Stimulated activated naive CD8-positive, alpha-beta T cell treated with anti-CD3 and anti-CD28 coated beads, Interleukin-15, Interleukin-2, amounts not matched to agents 100 ng/mL and 50 ng/mL, for 24 hours (primary cell): ENCODE data around the gene TMEM187.
A peak's percentile ranks its signal among the peaks of the same experiment; 100 is the strongest.

Experiments
- H3K27ac Mint-ChIP-seq: one replicate; pipeline ENCODE4 v1.8.0; 2021; ENCODE audit warnings: mild to moderate bottlenecking, mixed read lengths
- H3K27me3 Mint-ChIP-seq: one replicate; pipeline ENCODE4 v1.8.0; 2021; ENCODE audit warnings: mixed read lengths
- H3K36me3 Mint-ChIP-seq: one replicate; pipeline ENCODE4 v1.8.0; 2021; ENCODE audit warnings: low read depth, mixed read lengths
- H3K4me1 Mint-ChIP-seq: one replicate; pipeline ENCODE4 v1.8.0; 2021; ENCODE audit warnings: low read depth, mixed read lengths
- H3K4me3 Mint-ChIP-seq: one replicate; pipeline ENCODE4 v1.8.0; 2021; ENCODE audit warnings: mild to moderate bottlenecking, mixed read lengths
- H3K9me3 Mint-ChIP-seq: one replicate; pipeline ENCODE4 v1.8.0; 2021; ENCODE audit warnings: mixed read lengths

TMEM187 gene

GRCh38 chrX:153956044-153956907 lies 16.3 kb upstream of the TMEM187 start:
- H3K4me3 Mint-ChIP-seq, result no peak overlapping the region
- no peaks in the 10 kb centered on the region for H3K9me3 Mint-ChIP-seq
- peak overlapping the region; percentile 76 for H3K27ac Mint-ChIP-seq
- peaks cover 12% of the 10 kb centered on the region for H3K36me3 Mint-ChIP-seq
- H3K27me3 Mint-ChIP-seq, result no peaks in the 10 kb centered on the region
- H3K4me1 Mint-ChIP-seq, result peaks cover 3% of the 10 kb centered on the region

DNA sequence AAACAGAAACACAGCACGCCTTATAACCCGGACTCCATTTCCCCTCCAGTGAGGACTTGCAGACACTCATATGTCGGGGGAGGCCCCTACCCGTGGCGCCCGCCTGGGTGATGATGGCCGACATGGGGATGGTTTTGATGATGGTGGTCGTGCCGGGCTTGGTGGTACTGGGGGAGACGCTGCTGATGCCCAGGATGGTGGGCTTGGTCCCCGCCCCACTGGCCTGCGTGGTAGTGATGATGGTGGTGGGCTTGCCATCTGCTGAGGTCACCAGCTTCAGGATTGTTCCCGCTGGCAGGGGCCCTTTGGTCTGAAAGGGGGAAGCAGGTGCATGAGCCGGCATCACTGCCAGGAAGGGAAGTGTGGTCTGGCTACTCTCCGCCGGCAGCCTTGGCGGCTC lies 15.3 kb upstream of the TMEM187 start:
- Mint-ChIP-seq H3K27me3 (no peaks in the 10 kb centered on the region), H3K36me3 (peaks cover 12% of the 10 kb centered on the region), H3K9me3 (no peaks in the 10 kb centered on the region), H3K4me3 (no peak overlapping the region), H3K27ac (peak overlapping the region; percentile 16), H3K4me1 (no peaks in the 10 kb centered on the region)

DNA sequence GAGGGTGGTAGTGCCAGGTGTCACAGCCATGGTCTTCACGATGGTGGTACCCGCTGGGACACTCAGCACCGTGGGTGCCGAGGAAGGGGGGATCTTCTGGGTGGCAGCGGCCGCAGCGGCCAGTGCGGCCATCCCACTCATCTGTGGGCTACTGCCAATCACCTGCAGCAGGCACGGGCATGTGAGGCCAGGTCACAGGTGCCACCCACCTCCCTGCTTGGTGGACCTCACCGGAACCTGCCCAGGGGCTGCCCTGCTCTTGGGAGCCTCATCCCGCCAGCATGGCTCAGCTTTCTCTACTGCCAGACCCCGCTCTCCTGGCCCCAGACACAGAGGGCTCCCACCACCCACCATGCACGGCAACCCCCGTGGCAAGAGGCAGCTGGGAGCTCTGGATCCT lies 13.9 kb upstream of the TMEM187 start:
- Mint-ChIP-seq H3K27me3 (no peaks in the 10 kb centered on the region), H3K4me3 (no peak overlapping the region), H3K9me3 (no peaks in the 10 kb centered on the region), H3K36me3 (peaks cover 17% of the 10 kb centered on the region), H3K4me1 (no peaks in the 10 kb centered on the region), H3K27ac (no peak overlapping the region)

- Mint-ChIP-seq H3K9me3 (no peaks in the 10 kb centered on the region), H3K4me1 (no peaks in the 10 kb centered on the region), H3K27me3 (no peaks in the 10 kb centered on the region), H3K27ac (no peak overlapping the region), H3K36me3 (peaks cover 17% of the 10 kb centered on the region), H3K4me3 (no peak overlapping the region)
Measured at GRCh38 chrX:153959649-153960048, 12.9 kb upstream of the TMEM187 start.

DNA sequence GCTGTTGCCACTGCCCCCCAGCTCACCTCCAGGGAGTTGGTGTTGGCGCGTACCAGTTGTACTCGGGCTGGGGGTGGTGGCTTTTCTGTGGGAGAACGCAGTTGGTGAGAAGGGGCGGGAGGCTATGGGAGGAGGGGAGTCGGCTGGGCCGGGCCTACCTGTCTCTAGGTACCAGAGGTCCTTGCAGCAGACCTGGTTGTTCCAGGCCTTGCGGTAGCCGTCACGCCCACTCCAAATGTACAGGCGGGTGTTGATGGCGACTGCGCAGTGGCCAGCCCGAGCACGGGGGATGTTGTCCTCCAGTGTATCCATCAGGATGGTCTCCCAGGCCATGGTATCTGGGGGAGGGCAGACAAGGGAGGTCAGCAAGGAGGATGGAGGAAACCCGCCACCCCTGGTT lies 12.5 kb upstream of the TMEM187 start:
- Mint-ChIP-seq H3K36me3 (peaks cover 17% of the 10 kb centered on the region), H3K9me3 (no peaks in the 10 kb centered on the region), H3K27ac (no peak overlapping the region), H3K27me3 (no peaks in the 10 kb centered on the region), H3K4me3 (no peak overlapping the region), H3K4me1 (no peaks in the 10 kb centered on the region)

GRCh38 chrX:153960786-153961185 lies 11.8 kb upstream of the TMEM187 start:
- Mint-ChIP-seq H3K9me3 (no peaks in the 10 kb centered on the region), H3K27me3 (no peaks in the 10 kb centered on the region), H3K27ac (no peak overlapping the region), H3K36me3 (peaks cover 14% of the 10 kb centered on the region), H3K4me1 (peaks cover 4% of the 10 kb centered on the region), H3K4me3 (no peak overlapping the region)

- H3K27me3 Mint-ChIP-seq, result no peaks in the 10 kb centered on the region
- peaks cover 9% of the 10 kb centered on the region for H3K4me1 Mint-ChIP-seq
- H3K36me3 Mint-ChIP-seq, result peaks cover 13% of the 10 kb centered on the region
- no peak overlapping the region for H3K27ac Mint-ChIP-seq
- H3K9me3 Mint-ChIP-seq, result no peaks in the 10 kb centered on the region
- H3K4me3 Mint-ChIP-seq, result no peak overlapping the region
Measured at GRCh38 chrX:153961292-153961691, 11.3 kb upstream of the TMEM187 start.

- no peak overlapping the region for H3K27ac Mint-ChIP-seq
- H3K4me1 Mint-ChIP-seq, result peaks cover 30% of the 10 kb centered on the region
Measured at GRCh38 chrX:153963546-153963945, 9.0 kb upstream of the TMEM187 start.

DNA sequence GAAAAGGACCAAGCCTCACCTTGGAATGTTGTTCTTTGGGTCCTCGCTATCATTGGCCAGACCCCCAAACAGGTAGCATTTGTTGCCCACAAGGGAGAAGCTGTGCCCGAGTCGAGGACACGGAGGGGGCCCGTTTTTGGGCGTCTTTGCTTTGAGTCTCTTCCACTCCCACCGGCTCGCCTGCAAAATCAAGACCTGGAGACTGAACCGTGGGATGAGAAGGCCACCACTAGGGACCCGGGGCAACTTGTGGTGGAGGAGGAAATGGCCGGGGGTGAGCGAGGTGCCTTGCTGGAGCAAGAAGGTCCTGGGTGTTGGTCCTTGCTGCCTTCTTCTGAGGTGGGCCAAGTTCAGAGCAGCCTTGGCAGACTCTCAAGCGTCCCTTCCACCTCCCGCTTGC lies 8.4 kb upstream of the TMEM187 start:
- no peak overlapping the region for H3K27ac Mint-ChIP-seq
- no peak overlapping the region for H3K4me3 Mint-ChIP-seq
- no peaks in the 10 kb centered on the region for H3K9me3 Mint-ChIP-seq
- H3K36me3 Mint-ChIP-seq, result peaks cover 26% of the 10 kb centered on the region
- H3K27me3 Mint-ChIP-seq, result no peaks in the 10 kb centered on the region
- H3K4me1 Mint-ChIP-seq, result peaks cover 30% of the 10 kb centered on the region

More at GRCh38 chrX:153963546-153963945, 9.0 kb upstream of the TMEM187 start:
- Mint-ChIP-seq H3K4me3 (no peak overlapping the region), H3K9me3 (no peaks in the 10 kb centered on the region), H3K36me3 (peaks cover 26% of the 10 kb centered on the region), H3K27me3 (no peaks in the 10 kb centered on the region)

DNA sequence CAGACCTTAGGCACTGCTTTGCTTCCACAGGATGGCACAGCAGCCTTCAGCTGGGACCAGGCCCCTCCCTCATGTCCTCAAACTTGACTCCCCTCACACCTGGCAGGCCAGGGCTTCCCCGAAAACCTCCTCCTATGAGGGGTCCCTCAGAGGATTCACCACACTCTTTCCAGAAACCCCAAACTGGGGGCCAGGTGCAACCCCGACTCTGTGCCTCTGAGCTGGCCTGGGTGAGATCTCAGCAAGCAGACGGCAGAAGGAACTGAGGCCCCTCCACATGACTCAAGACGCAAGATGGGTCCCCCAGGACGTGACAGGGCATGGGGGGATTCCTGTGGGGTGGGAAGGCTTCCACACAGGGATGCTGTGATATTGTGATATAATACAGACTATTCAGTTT lies 7.1 kb upstream of the TMEM187 start:
- H3K27me3 Mint-ChIP-seq, result no peaks in the 10 kb centered on the region
- H3K27ac Mint-ChIP-seq, result peak overlapping the region; percentile 45
- H3K4me1 Mint-ChIP-seq, result peaks cover 30% of the 10 kb centered on the region
- H3K9me3 Mint-ChIP-seq, result no peaks in the 10 kb centered on the region
- H3K36me3 Mint-ChIP-seq, result peaks cover 32% of the 10 kb centered on the region
- H3K4me3 Mint-ChIP-seq, result no peak overlapping the region

GRCh38 chrX:153966283-153966688 lies 6.3 kb upstream of the TMEM187 start:
- Mint-ChIP-seq H3K9me3 (no peaks in the 10 kb centered on the region), H3K36me3 (peaks cover 26% of the 10 kb centered on the region), H3K27ac (peak overlapping the region; percentile 86), H3K27me3 (no peaks in the 10 kb centered on the region), H3K4me1 (peaks cover 30% of the 10 kb centered on the region), H3K4me3 (peak overlapping the region; percentile 92)

GRCh38 chrX:153966841-153967535 lies 5.6 kb upstream of the TMEM187 start:
- Mint-ChIP-seq H3K9me3 (no peaks in the 10 kb centered on the region), H3K36me3 (peaks cover 25% of the 10 kb centered on the region), H3K4me1 (peaks cover 30% of the 10 kb centered on the region), H3K4me3 (peak overlapping the region; percentile 92), H3K27me3 (no peaks in the 10 kb centered on the region), H3K27ac (peak overlapping the region; percentile 86)

DNA sequence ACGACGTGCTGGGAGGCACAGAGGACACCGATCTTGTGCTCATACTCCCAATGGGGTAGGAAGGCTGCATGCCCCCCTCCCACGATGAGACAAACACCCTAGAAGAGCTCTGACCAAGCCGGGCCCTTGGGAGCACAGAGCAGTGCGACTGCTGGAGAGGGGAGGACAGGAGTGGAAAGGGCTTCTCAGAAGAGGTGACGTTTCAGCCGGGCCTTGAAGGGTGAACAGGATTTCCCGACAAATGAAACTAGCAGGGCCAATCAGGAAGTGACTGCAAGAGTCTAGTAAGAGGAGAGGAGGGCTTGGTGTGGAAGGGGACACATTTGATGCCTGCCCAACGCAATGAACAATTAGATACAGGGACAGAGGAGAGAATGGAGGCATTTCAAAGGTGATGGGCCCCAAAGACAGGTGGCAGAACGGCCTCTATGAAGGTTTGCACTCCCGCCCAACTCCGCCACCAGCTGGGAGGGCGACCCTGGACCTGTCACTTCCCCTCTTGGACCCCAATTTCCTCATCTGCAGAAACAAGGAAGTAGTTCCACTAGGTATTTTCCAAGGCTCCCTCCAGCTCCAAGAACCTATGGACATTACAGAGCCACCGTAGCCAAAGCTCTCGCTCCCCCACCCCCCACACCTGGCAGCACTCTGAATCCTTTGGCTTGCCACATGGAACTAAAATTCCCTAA lies 4.9 kb upstream of the TMEM187 start:
- peaks cover 30% of the 10 kb centered on the region for H3K4me1 Mint-ChIP-seq
- no peaks in the 10 kb centered on the region for H3K27me3 Mint-ChIP-seq
- H3K4me3 Mint-ChIP-seq, result peak overlapping the region; percentile 92
- H3K36me3 Mint-ChIP-seq, result peaks cover 21% of the 10 kb centered on the region
- H3K27ac Mint-ChIP-seq, result peak overlapping the region; percentile 86
- no peaks in the 10 kb centered on the region for H3K9me3 Mint-ChIP-seq

DNA sequence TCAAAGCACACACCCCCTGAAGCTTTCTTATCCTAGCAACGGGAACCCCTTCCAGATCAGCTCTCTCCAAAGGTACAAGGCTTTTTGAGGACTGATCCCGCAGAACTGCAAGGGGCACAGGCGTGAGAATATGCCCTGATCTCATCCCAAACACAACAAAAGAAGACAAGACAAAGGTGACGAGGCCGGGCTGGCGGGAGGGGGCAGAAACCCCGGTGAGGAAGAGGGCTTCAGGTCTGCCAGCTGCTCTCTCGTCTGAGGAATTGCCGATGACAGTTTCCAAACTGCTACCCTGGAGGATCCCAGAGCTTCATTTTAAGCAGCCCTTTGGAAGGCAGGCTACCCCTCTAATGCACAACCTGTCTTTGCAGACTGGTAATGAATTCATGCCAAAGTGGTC lies 4.3 kb upstream of the TMEM187 start:
- Mint-ChIP-seq H3K9me3 (no peaks in the 10 kb centered on the region), H3K4me1 (peaks cover 32% of the 10 kb centered on the region), H3K4me3 (peak overlapping the region; percentile 92), H3K36me3 (peaks cover 18% of the 10 kb centered on the region), H3K27ac (peak overlapping the region; percentile 86), H3K27me3 (no peaks in the 10 kb centered on the region)

- peaks cover 18% of the 10 kb centered on the region for H3K36me3 Mint-ChIP-seq
Measured at GRCh38 chrX:153968754-153969124, 3.8 kb upstream of the TMEM187 start.

More at GRCh38 chrX:153968754-153969124, 3.8 kb upstream of the TMEM187 start:
- H3K9me3 Mint-ChIP-seq, result no peaks in the 10 kb centered on the region
- peak overlapping the region; percentile 92 for H3K4me3 Mint-ChIP-seq
- no peaks in the 10 kb centered on the region for H3K27me3 Mint-ChIP-seq
- H3K4me1 Mint-ChIP-seq, result peaks cover 37% of the 10 kb centered on the region
- peak overlapping the region; percentile 86 for H3K27ac Mint-ChIP-seq
